ENCODE results near the gene PLB1. TPM values are rescaled to one million over a fixed set of nuclear protein-coding genes. Genes with fewer than 3 reads are reported as not detected.

The PLB1 gene
- total RNA-seq, 1 donor from 2014 or later, result 3.3 TPM

GRCh38 chr2:28580078-28580477 lies 84.2 kb downstream of the PLB1 start:
- intact Hi-C loops (cut with micrococcal nuclease), result no loop called here
- ATAC-seq (no peak), DNase-seq (no peak)

DNA sequence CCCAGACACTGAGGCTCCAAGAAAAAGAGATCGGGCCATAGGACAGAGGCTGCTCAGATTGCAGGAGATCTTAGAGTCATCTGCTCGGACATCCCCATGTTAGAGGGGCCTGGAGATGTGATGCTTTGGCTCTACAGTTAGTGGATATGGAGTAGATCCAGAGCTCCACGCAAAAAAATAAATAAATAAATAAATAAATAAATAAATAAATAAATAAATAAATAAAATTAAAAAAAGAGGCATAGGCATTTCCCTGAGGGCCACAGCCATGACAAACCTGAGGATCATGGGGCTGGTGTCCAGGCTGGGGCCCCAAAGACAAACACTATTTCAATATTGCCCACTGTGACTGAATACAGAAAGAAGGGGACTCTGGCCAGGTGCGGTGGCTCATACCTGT lies 85.5 kb downstream of the PLB1 start:
- no peak for ATAC-seq
- intact Hi-C loops (cut with micrococcal nuclease), result no loop called here

DNA sequence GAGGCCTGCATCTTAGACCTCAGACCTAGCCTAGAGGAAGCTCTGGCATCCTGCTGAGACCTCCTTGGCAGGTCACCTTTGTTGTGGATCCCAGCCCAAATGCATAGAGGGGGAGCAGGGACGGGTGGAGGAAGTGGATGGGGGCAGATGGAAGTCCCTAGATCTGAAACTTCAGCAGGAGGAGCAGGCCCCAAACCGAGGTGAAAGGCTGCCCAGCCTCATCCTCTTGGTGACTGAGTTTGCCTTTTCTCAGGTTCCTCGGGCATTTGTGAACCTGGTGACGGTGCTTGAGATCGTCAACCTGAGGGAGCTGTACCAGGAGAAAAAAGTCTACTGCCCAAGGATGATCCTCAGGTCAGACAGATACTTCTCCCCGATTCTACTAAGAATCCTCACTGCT lies 86.3 kb downstream of the PLB1 start:
- DNase-seq (no peak), ATAC-seq (no peak)
- intact Hi-C loops (cut with micrococcal nuclease), result no loop called here

More for the DNA sequence above, 85.5 kb downstream of the PLB1 start:
- DNase-seq, result no peak

DNA sequence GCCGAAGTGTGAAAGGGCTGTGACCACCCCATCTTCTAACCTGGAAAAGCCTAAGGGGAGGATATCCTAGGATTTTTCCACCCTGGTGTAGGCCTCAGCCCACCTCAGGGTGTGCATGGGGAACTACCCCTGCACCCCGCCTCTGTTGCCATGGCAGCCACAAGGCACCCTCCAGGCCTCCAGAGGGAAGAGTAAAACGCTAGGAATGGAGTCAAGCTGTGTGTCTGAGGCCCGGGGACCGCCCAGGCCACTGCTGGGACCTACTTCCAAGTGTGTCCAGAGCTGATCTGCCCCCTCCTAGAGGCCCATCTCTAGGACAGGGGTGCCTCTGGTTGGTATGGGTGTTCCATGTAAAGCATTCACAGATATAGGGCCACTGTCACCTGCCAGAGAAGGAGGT lies 86.7 kb downstream of the PLB1 start:
- intact Hi-C loops (cut with micrococcal nuclease), result no loop called here
- ATAC-seq (no peak), DNase-seq (no peak)

DNA sequence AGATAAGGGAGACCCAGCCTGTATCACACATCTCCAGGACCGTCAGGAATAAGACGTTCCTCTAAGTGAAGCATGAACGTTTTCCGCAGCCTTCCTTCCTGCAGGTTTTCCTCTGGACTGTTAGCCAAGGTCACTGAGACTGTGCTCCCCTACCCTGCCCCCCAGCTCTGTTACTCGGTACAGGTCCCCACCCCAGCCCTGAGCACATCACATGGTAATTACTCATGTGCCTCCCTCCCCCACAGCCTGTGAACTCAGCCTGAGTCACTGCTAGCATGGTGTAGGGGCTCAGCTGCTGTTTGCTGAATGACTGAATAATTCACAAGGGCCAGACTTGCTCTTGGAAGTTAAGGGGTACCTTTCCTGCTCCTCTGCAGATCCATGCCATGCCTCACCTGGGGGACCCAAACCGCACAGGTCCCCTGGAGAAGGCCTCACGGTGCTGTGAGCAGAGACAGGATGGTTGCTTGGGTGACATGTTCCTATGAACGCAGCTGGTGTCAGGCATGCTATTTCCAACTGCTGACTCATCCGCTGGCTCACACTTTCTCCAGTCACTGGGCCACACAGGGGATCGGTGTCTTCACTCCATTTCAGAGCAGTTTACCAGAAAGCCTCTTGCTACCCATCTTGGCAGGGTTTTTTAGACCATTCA lies 88.2 kb downstream of the PLB1 start:
- peak; percentile 94 for ATAC-seq
- peak; percentile 73 for DNase-seq
- intact Hi-C loops (cut with micrococcal nuclease), result no loop called here

DNA sequence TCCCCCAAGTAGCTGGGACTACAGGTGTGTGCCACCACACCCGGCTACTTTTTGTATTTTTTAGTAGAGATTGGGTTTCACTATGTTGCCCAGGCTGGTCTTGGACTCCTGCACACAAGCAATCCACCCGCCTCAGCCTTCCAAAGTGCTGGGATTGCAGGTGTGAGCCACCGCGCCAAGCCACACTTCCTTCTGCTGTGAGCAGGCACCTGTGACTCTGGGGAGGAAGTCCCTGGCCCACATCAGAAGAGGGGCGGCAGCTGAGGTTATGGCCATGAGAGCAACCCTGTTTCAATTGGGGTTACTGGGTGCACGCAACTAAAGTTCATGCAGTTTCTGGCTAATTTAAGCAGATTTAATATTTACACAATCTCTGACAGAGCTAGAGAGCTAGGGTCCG lies 91.0 kb downstream of the PLB1 start:
- intact Hi-C loops (cut with micrococcal nuclease), result no loop called here
- ATAC-seq, result no peak
- DNase-seq, result no peak

DNA sequence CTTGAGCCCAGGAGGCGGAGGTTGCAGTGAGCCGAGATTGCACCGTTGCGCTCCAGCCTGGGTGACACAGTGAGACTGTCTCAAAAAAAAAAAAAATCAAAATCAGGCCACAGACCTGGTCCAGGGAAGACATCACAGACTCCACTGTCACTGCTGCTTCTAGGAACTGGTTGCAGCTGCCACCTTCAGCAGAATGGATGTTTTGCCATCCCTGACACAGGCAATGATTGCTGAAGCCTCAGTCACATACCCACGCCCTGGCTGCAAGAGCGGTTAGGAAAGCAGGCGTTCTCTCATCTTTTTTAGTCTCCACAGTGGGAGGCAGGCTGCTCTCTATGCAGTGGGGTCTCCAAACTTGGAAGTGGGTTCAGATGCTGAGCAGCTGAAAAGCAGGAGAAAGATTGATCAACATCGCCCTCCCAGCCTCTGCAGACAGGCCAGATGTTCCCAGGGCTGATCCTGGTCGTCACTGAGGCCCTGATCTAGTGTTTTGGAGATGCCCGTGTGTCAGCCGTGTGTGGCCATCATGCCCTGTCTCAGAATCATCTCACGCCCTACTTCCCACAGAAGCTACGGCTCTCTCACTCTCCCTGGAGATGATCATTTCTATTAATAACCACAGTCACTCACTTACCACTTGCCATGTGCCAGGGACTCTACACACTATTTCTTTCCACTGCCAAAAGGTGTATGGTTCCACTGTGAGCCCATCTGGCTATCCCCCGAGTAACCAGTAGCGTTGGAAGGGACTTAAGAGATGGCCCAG lies 91.8 kb downstream of the PLB1 start:
- DNase-seq (no peak), ATAC-seq (peak; percentile 66)
- intact Hi-C loops (cut with micrococcal nuclease), result no loop called here

GRCh38 chr2:28588292-28588670 lies 92.4 kb downstream of the PLB1 start:
- intact Hi-C loops (cut with micrococcal nuclease), result no loop called here
- DNase-seq, result no peak
- no peak for ATAC-seq

- DNase-seq (no peak), ATAC-seq (no peak)
- intact Hi-C loops (cut with micrococcal nuclease), result loop anchor here (5.0 kb wide), 1 partner anchor 162 kb away; the partner anchor contains the start of gene PPP1CB
Observed at GRCh38 chr2:28589746-28590463, 94.0 kb downstream of the PLB1 start.

GRCh38 chr2:28590496-28591301 lies 94.8 kb downstream of the PLB1 start:
- ATAC-seq, result peak; percentile 16
- peak; percentile 46 for DNase-seq
- intact Hi-C loops (cut with micrococcal nuclease), result loop anchor here (5.0 kb wide), 1 partner anchor 162 kb away; the partner anchor contains the start of gene PPP1CB

DNA sequence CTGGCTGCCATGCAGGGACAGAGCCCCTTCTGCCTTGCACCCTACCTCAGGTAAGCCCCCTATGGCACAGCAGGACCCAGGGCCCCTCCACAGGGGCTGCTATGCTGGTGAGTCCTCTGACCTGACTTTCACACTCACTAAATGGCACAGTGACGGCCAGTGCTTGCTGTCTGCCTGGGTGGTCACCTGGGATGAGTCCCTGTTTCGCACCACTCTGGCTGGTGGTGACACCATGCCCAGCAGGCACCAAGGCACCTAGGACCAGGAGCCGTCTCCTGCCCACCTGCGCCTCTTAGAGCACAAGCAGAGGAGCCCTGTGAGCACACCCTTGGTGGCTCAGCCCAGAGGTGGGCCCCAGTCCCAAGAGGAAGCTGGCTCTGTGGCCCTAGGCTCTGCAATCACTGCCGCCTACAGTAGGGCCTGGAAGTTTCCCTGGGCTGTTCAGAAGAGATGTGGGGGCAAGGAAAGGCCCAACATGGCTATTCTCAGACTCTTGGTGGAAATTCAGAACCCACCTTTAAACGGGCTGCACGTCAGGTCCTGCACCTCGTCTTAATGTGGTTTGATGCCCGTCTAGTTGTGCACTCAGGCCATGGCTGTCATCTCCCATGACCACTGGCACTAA lies 96.0 kb downstream of the PLB1 start:
- no peak for ATAC-seq
- intact Hi-C loops (cut with micrococcal nuclease), result loop anchor here (5.0 kb wide), 1 partner anchor 160 kb away; the partner anchor contains the start of gene PPP1CB
- no peak for DNase-seq

GRCh38 chr2:28592481-28592880 lies 96.6 kb downstream of the PLB1 start:
- intact Hi-C loops (cut with micrococcal nuclease), result loop anchor here (5.0 kb wide), 1 partner anchor 160 kb away; the partner anchor contains the start of gene PPP1CB
- no peak for DNase-seq
- ATAC-seq, result no peak

DNA sequence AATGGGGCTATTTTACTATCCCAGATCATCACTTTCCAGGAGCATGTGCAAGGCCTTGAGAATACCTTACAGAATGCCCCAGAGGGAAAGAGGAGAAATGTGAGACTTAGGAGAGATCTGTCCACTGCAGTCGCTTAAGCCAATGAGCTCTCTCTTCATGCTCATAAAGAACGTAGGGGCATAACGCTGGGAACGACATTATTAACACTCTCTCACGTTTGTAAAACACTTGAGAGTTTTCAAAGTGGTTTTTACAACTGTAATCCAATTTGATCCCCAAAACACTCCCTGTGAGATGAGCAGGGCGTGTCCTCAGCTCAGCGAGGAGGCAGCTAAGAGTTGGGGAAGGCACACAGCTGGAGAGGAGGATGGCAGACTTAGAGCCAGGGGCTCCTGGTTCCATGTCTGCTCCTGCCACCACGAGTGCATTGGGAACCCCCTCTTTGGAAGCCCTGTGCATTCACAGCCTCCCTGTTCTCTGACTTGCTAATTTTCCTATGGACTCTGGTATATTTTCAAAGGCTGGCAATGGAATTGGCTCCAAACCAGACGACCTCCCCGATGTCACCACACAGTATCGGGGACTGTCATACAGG lies 97.4 kb downstream of the PLB1 start:
- ATAC-seq (no peak), DNase-seq (no peak)
- intact Hi-C loops (cut with micrococcal nuclease), result loop anchor here (5.0 kb wide), 1 partner anchor 159 kb away; the partner anchor contains the start of gene PPP1CB

- ATAC-seq (no peak), DNase-seq (no peak)
- intact Hi-C loops (cut with micrococcal nuclease), result loop anchor here (5.0 kb wide), 1 partner anchor 158 kb away; the partner anchor contains the start of gene PPP1CB
Observed at GRCh38 chr2:28594000-28594331, 98.1 kb downstream of the PLB1 start.

DNA sequence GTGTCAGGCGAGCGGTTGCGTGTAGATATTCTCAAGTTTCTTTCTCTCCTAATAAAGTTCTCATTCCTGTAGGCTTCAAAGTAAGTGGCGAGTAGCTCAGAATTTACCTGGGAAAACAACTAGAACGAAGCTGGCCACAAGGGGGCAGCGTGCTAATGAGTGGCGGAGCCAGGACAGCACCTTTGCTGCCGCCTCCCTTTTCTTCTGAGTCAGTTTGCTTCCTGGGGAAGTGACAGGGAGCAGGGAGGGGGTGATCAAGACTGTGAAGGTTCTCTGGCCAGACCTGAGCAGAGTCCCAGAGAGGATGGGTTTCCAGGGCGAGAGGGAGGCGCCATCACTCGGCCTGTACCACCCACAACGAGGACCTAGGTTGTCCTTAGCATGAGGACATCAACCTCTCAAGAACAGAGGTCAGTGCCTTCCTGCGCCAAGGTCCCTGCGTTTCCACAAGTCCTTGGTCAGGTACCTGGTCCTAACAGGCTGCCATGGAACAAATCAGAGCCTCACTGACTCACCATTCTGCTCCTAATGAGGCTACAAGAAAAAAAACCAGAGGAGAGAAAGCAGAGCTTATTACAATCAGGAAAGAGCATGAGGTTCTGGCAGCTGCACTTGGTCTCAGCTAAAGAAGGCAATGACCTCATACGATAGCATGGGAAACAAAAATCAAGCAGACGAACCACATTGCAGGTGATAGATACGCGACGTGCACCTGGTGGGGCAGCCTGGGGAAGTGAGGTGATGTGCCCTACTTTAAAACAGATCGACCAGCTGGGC lies 98.7 kb downstream of the PLB1 start:
- intact Hi-C loops (cut with micrococcal nuclease), result loop anchor here (5.0 kb wide), 1 partner anchor 158 kb away; the partner anchor contains the start of gene PPP1CB
- ATAC-seq (peak; percentile 80), DNase-seq (peak; percentile 94)

DNA sequence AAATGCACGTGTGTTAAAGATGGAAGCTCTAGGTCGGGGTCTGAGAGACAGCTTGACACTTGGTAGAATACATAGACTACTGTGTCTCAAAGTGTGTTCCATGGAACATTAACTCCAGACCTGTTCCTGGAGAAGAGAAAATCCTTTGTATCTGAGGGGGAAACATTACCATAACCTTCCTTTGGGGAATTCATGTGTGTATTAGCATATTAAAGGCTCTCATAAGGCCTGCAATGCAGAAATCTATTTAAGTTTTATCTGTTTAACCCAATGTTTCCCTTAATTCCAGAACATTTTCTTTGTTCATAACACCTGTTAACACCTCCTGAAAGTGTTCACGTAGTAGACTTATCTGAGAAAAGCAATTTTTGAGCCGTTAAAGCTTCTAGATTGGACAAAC lies 99.5 kb downstream of the PLB1 start:
- DNase-seq (no peak), ATAC-seq (no peak)
- intact Hi-C loops (cut with micrococcal nuclease), result no loop called here

GRCh38 chr2:28598484-28598883 lies 102.6 kb downstream of the PLB1 start:
- DNase-seq (no peak), ATAC-seq (no peak)
- intact Hi-C loops (cut with micrococcal nuclease), result no loop called here

- no peak for ATAC-seq
- no peak for DNase-seq
- intact Hi-C loops (cut with micrococcal nuclease), result no loop called here
Observed at GRCh38 chr2:28600181-28600580, 104.3 kb downstream of the PLB1 start.
